Fibroblast of skin of left quadriceps (primary cell): ENCODE results near the gene MINDY4.
"Not testable (repeated sequence)": the region's sequence is repeated elsewhere in the genome, so short reads cannot be mapped to it uniquely, and the experiment has no call there.

Experiments
- DNase-seq, 2 experiments: peaks; one replicate each; pipeline ENCODE4 v3.0.0-alpha.2; 2013; ENCODE audit warnings: low read depth in 2 of 2

MINDY4 gene

DNA sequence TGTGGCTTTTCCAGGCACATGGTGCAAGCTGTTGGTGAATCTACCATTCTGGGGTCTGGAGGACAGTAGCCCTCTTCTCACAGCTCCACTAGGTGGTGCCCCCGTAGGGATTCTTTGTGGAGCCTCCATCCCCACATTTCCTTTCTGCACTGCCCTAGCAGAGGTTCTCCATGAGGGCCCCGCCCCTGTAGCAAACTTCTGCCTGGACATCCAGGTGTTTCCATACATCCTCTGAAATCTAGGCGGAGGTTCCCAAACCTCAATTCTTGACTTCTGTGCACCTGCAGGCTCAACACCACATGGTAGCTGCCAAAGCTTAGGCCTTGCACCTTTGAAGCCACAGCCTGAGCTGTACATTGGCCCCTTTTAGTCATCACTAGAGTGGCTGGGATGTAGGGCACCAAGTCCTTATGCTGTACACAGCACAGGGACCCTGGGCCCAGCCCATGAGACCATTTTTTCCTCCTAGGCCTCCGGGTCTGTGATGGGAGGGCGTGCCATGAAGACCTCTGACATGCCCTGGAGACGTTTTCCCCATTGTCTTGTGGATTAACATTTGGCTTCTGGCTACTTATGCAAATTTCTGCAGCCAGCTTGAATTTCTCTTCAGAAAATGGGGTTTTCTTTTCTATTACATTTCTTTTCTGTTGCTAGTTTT is 62.9 kb downstream of the MINDY4 start:
- DNase-seq = not testable (repeated sequence)

DNA sequence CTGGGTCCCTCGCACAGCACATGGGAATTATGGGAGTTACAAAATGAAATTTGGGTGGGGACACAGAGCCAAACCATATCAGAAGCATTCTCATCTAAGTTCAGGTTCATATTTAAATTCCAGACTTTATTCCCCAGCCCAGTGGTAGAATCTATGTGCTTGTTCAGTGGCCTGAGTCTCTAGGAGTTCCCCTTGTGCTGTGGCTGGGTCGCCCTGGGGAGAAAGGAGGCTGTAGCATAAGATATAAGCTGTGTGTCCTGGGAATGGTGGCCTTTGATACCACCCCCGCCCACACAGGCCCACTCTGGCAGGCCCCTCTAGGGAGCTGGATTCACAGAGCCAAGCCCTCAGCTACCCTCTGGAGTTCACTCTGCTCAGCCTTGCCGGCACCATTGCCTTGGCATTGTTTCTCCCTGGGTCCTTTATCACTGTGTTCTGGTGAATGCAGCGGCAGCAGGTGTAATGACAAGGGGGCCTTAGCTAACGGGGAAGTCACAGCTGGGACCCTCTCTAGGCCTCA is 64.2 kb downstream of the MINDY4 start:
- no peak for DNase-seq

DNA sequence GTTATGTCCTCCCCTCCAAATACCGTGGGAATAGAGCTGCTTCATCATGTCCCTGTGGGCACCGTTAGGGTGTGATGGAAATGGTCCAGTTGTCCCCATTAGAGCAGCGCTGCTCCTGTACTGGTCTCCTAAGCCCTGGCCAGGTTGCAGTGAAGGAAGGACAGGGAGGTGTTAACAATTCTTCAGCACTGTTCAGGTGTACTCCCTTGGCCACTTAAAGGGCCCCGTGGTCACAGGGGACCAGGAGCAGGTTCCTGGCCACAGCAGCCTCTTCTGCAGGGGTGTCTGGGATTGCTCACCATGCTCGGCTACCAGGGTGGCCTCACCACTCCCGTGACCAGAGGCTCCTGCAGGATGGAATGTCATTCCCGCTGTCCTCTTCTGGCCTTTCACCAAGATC is 65.8 kb downstream of the MINDY4 start:
- DNase-seq = no peak

DNA sequence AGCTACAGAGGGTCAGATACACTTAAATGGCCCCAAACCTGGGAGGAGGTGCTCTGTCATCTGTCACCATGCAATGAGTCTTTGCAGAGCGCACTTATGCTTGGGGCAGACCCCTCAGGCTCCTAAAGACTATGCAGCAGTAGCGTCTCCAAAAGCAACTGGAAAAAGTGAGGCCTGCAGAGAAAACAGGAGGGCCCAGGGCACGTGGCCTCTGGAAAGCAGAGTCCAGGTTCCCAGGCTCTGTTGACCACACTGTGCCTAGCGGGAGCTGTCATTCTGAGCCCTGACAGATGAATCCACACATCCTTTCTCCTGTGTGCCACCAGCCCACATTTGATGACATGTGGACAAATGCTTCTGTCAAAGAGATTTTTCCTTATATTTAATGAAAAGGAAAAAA is 66.4 kb downstream of the MINDY4 start:
- no peak for DNase-seq

DNA sequence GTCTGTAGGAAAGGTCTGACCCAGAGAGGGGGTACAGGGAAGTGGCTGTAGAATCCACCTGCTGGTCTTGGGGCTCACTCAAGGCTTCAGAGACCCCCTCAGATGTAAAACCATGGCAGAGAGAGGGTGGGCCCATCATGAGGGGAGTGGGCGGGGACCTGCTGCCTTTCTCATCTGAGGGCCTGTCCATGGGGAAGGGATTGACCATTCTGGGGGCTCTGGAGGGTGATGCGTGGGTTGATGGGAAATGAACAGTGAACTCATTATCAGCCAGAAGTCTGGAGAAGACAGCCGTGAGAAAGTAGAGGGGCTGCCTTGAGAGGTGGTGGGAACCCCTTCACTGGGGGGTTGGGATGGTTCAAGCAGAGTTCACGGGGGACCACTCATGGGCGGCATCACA is 66.8 kb downstream of the MINDY4 start:
- DNase-seq = no peak

DNA sequence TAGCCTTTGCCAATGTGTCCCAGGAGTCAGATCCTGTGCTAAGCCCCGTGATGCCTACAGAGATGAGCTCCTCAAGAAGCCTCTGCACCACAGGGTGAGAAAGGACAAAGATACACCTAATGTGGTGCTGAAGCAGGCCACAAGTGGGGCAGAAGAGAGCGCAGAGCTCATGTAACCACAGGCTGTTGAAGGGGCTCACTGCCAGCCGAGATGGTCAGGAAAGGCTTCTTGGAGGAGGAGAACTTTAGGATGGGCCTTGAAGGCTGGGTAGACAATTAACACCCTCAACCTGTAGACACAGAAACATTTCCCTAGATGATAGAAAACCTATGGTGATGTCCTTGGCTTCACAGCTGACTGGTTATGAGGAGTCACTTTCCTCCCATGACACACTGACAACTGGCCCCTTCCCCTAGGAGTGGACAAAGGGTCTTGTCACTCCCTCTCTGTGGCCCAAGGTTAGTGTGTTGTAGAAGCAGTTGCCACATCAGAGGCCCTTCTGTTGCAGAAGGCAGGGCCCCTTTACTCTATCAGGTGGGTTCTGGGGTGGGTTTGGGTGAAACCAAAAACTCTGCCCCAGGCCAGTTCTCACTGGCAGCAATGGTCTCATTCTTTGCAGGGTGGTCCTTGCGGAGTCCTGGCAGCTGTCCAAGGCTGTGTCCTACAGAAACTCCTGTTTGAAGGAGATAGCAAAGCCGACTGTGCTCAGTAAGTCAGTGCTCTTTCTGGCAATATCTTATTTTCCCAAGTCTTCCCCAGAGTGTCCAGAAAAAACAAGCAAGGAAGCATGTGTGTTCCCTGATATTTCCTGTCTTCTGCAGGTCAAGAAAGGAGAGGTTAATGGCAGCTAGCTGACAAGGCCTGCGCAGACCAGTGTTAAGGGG is 69.2 kb downstream of the MINDY4 start:
- DNase-seq = no peak

DNA sequence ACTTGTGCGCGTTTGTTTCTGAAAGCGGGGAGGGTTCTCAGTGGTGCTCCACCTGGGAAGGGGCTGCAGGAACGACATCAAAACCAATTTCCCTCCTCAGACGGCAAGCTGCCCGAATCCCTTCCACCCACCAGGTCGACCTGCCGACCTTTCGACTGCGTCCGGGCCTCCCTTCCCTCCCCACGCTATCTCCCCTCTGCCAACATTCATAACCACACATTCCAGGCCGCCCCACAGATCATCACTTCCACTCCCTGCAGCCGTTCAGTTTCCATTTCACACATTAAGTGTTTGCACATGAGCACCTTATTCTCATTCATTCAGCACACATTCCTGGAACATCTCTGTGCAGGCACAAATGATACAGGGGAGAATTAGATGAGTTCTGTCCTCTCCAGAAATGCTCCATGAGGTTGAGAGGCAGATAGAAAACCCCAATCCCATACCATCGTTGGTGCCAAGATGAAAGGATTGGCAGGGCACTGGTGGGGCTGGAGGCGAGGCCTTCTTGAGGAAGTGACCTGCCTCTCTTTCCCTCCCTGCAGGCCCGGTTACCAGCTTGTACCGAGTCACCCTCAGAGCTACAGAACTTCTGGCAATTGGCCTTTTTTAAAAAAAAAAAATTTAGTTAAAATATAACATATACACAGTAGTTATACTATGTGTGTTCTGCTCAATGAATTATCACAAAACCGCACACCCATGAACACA is 70.0 kb downstream of the MINDY4 start:
- DNase-seq = no peak

DNA sequence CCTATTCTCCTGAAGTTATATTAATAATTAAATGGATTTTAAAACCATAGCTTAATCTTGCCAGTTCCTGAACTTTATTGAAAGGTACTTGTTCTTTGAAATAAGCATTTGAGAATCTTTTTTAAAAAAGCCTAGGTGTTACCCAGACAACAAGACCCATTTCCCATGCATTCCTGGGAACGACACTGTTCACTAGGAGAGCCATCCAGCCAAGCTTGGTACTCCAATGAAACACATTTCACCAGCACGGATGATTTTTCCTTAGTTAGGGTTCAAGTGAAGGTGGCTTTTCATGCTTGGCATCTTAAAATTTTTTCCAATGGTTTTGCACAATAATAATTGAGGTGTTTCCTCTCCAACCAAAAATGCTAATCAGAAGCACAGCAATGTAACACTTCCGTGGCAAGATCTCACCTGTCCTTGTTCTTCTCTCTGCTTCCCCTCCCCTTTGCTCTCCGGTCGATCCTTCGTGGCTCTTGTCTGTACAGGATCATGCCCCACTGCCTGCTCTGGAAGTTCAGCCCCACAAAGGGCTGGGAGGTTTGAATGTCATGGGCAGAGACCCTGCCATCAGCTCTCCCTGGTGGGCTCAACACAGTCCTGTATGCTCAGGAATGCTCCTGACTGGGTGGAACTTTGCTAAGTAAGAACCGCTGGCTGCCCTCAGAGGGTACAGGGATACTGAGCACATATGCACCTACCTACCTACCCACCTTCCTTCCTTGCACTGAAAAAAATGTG is 70.8 kb downstream of the MINDY4 start:
- DNase-seq = no peak

DNA sequence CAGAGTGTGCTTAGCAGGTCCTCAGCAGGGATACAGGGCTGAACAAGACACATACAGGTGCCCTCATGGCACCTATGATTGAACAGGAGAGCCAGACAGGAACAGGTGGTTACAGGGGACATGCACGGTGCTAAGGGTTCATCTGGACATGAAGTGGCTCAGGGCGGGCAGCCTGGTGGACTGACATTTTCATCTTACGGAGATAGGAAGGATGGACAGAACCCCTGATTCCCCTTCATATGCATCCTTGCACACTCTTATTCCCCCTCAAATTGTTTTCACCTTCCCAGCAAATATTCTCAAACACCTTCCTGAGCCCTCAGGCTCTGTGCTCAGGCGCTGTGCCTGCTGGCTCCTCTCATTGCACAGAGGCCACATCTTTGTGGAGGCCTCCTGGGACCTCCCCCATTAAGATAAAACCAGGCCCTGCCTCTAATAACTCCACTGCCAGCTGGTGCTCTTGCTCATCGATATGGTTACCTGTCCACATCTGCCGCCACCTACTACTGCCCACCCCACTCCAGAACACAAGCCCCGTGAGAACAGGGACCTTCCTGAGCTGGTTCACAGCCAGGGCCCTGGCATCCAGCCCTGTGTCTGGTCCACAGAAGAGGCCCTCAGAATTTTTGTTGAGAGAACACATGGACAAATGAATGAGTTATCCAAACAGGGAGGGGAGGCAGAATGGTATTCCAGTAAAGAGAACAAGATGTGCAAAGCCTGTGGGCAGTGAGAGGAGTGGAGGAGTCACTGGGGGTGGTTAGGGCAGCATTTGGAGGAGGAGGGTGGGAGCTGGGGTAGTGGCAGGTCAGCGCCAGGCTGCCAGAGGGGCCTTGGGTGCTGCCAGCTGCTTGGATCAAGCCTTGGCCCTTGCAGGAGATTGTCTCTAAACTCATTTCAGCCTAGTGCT is 71.6 kb downstream of the MINDY4 start:
- DNase-seq = no peak

DNA sequence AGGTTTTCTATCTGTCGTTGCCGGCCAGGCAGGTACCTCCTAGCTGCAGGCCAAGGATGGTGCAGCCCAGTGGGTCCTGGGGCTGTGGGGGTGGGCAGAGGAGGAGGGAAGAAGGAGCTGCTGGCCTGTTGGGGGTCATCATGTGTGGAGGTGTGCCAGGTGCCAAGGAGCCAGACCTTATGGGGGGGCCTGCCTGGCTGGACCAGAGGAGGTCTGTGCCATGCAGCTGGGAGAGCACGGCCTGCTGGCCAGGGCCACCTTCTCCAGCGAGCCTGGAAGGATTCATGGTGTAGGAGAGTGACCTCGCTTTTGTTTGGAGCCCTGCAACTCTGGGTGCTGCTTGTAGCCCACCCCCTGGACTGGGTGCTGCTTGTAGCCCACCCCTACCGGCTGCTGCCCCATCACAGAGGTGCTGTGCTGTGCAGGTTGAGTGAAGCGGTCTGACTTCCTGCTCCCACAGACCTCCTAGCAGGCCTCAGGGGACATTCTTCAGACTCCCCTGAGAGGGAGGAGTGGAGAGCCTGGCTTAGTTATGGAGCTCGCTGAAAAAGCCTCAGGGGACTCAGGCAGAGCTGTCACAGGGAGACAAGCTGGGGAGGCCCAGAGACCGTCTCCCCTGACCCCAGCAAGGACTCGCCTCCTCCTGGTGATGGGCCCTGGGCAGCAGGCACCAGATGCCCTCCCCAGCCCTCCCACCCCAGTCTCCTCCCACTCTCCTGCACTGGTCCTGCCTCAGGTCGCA is 72.7 kb downstream of the MINDY4 start:
- no peak for DNase-seq

DNA sequence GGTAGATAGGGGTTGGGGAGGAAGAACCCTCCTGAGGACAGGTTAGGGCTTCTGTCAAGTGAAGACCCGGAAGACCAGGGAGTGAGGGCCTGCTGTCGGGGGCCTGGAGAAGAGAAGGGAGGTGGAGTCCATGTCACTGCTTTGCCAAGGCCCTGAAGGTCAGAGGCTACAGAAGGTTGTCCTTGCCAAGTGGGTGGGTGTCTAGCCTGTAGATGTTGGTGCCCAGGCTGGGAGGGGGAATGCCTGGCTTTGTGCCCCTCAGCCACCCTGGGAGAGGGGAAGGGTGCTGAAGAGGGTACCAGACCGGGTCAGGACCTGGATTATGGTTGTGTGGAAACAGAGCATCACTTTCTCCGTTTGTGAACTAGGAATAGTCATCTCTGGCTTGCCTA is 73.3 kb downstream of the MINDY4 start:
- no peak for DNase-seq

DNA sequence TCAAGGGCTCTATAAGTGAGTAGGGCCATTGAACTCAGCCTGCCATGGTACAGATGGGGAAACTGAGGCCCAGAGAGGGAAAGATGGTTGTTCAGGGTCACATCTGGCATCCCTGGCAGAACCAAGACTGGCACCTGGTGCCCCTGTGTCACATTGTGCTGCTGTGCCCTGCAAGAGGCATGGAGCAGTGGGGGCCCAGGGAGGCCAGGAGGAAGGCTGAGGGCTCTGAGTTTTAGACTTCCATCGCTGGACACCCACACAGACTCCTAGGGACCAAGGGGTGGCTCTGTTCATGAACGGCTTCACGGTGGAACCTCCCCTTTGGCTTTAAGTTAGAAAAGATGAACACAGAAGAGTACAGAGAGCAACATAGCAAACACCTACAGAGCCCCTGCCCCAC is 73.7 kb downstream of the MINDY4 start:
- no peak for DNase-seq

DNA sequence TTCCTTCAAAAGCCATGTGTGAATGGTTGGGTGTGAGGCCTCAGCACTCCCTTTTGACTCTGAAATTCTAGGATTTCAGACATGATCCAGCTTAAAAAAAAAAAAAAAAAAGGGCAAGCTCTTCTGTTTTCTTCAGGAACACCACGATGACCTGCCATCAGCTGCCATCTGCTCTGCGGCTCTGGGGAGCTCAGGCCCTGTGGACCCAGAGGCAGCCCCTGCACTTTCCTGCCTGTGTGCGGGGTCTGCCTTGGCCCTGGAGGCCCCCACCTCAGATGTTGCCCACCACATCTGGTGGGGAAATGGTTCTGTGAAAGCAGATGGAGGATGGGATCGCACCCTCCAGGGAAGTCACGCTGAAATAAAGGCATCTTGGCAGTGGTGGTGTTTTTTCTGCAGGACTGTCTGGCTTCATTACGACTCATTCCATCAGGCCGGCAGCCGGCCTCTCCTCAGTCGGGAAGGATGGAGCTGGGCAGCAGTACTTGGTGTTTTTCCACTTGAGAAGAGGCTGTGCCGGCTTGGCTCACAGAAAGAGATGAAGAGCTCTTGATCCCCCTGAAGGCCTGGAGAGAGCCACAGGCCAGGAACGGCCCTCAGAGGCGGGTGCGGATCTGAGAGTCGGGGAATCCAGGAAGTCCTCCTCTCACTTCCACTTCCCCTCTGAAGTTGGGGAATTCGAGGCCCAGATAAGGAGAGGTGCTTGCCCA is 74.4 kb downstream of the MINDY4 start:
- no peak for DNase-seq

DNA sequence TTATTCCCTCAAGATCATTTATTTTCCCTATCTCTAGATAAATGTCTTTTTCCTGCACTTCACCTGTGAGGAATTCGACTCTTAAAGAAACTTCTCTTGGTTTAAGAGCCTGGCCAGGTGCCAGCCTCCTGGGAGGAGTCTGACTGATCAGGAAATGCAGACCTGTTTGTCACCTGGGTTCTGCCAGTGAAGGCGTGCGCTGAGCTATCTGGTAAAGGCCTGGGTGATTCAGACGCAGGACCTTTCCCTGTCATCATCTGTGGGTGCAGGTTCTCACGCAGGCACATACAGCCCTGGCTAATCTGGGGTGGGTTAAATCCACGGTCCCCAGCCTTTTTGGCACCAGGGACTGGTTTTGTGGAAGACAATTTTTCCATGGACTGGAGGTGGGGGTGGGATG is 75.2 kb downstream of the MINDY4 start:
- DNase-seq = no peak

DNA sequence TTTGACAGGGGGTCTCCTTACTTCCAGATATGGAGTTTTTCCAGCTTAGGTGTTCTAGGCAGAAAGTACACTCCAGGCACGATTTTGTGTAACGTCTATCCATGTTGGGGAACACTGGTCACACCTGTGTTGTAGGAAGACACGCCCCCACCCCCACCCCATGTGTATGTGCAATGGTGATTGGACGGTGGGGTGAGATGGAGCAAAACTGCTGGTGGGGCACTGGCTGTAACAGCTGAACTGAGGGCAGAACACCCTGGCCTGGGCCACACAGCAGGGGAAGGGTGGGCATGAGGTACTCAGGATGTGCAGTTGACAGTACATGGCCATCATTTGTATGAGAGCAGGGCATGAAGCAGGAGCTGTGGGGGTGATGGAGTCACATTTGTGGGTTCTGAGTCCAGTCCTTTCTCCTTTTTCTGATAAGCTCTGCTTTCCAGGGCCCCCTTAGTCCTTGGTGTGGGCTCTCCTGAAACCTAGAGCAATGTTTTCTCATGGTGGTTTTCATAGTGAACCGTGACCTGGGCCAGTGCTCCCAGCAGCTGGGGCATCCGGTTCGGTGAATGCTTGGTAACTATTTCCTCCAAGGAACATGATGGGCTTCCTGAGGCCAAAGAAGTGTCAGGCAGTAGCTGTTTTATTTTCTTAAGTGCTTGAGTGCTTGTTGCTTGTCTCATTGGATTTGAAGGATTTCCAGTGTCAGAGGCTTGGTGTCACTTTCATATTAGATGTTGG is 77.1 kb downstream of the MINDY4 start:
- DNase-seq = no peak

DNA sequence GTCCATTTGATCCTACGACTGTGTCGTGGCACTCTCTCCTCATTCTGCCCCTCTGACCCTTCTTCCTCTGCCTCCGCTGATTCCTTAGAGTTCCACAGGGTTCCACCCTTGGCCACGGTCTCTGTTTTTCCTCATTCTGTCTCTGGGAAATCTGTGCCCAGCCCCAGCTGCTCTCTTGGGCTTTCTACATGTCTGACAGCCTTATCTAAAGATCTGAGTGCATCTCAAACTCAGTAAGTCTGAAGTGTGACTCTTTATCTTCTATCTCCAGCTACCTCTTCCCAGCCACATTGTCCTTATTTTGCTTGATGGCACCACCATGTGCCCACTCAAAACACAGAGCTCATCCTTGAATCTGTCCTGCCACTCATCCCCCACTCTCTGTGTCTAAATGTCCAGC is 78.3 kb downstream of the MINDY4 start:
- no peak for DNase-seq

DNA sequence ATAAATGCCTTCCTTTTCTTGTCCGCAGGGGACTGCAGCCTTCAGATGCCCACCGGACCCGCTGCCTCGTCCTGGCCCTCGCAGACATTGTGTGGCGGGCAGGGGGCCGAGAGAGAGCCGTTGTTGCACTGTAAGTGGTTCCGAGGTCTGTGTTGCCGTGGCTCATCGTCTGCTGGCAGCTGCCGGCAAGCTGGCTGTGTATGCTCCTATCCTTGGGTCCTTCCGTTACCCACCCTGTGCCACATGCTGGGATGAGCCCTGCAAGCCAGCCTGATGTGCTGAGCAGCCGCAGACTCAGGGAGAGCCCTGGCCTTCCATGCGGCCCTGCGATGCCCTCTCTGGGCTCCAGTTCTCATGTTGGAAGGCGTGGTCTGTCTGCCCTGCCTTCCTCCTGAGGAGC is 79.2 kb downstream of the MINDY4 start:
- no peak for DNase-seq

DNA sequence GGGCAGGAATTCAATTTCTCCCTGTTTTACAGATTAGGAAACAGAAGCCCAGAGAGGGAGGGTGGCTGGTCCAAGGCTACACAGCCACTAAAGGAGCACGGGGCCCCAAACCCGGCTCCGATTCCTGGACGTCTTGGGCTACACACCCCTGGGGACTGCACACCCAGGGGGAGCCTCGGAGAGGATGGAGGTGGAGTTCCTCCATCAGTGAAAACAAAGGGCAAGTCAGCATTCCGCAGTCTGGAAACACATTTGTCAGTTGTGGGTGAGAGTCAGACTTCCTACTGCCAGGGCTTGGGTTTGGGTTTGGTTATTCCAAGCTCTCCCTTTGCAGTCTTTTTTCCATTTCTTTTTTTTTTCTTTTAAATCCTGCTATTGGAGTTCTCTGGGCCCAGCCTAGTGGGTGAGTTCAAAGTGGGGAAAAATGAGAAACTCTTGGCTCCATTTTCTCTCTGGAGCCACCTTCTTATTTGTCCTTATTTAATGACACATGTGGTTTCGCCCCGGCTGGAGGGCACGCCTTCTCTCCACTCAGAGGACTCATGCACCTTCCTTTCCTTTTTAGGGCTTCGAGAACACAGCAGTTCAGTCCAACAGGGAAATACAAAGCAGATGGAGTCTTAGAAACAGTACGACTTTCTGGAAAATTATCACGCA is 80.6 kb downstream of the MINDY4 start:
- peak; percentile 53 to 56 for DNase-seq
